Osteocyte (in vitro differentiated cells): Measurements from ENCODE around the gene STOX1. TPM values are rescaled to one million over a fixed set of nuclear protein-coding genes. Genes with fewer than 3 reads are reported as not detected.
"Not testable (repeated sequence)": the region's sequence is repeated elsewhere in the genome, so short reads cannot be mapped to it uniquely, and the experiment has no call there.

Experiments used
- DNase-seq: peaks from one replicate; pipeline ENCODE4 v3.0.0; 2021; ENCODE audit warnings: mixed read lengths; ENCODE audit not compliant: unreplicated experiment; ENCODE audit errors: extremely low spot score
- H3K27ac Mint-ChIP-seq: one replicate; pipeline ENCODE4 v1.8.0; 2021; ENCODE audit warnings: mild to moderate bottlenecking, mixed read lengths; ENCODE audit not compliant: unreplicated experiment
- H3K27me3 Mint-ChIP-seq: one replicate; pipeline ENCODE4 v1.8.0; 2021; ENCODE audit warnings: mixed read lengths; ENCODE audit not compliant: unreplicated experiment
- H3K36me3 Mint-ChIP-seq: one replicate; pipeline ENCODE4 v1.8.0; 2021; ENCODE audit warnings: mixed read lengths; ENCODE audit not compliant: unreplicated experiment
- H3K4me1 Mint-ChIP-seq: one replicate; pipeline ENCODE4 v1.8.0; 2021; ENCODE audit warnings: mixed read lengths; ENCODE audit not compliant: unreplicated experiment
- H3K4me3 Mint-ChIP-seq: one replicate; pipeline ENCODE4 v1.8.0; 2021; ENCODE audit warnings: mild to moderate bottlenecking, moderate library complexity, mixed read lengths; ENCODE audit not compliant: unreplicated experiment
- H3K9me3 Mint-ChIP-seq: one replicate; pipeline ENCODE4 v1.8.0; 2021; ENCODE audit warnings: mixed read lengths; ENCODE audit not compliant: unreplicated experiment
- CTCF ChIP-seq: fragments of 200-600 bp; sonication (generic); IDR thresholded peaks from 2 replicates; pipeline ENCODE4 v1.5.0; 2021; ENCODE audit warnings: antibody characterized with exemption, mild to moderate bottlenecking, moderate library complexity
- total RNA-seq: library from RNA; stranded (reverse); gene quantifications from 2 replicates; pipeline ENCODE4 v1.2.1, GENCODE V29; 2021

STOX1 gene
- total RNA-seq, 1 donor from 2014 or later = 1.3 TPM

DNA sequence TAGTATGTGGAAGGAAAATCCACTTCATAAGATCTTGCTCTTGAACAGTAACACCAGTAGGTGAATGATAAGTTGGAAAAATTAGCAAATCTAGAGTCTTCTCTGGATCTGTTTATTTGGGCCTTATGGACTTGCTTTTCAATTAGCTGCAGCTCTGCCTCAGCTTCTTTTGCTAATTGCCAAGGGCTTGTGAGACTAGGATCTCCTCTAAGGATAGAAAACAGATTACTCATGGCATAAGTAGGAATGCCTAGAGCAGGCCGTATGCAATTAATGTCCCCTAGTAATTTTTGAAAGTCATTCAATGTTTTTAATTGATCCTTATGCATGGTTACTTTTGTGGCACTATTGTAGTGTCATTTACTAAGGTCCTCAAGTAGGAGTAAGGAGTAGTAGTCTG, 37.3 kb downstream of the STOX1 start:
- no peak for TF ChIP-seq CTCF
- DNase-seq = no peak
- Mint-ChIP-seq H3K27ac (no peak overlapping the region), H3K4me3 (no peak overlapping the region), H3K4me1 (no peaks in the 10 kb centered on the region), H3K36me3 (peaks cover 18% of the 10 kb centered on the region), H3K27me3 (no peaks in the 10 kb centered on the region), H3K9me3 (peaks cover 32% of the 10 kb centered on the region)

- not testable (repeated sequence) for H3K27ac Mint-ChIP-seq, H3K36me3 Mint-ChIP-seq, H3K27me3 Mint-ChIP-seq, H3K4me3 Mint-ChIP-seq, DNase-seq, H3K9me3 Mint-ChIP-seq
- H3K4me1 Mint-ChIP-seq = peaks cover 28% of the 10 kb centered on the region
These were observed 40.8 kb downstream of the STOX1 start for GRCh38 chr10:68868173-68868572.

DNA sequence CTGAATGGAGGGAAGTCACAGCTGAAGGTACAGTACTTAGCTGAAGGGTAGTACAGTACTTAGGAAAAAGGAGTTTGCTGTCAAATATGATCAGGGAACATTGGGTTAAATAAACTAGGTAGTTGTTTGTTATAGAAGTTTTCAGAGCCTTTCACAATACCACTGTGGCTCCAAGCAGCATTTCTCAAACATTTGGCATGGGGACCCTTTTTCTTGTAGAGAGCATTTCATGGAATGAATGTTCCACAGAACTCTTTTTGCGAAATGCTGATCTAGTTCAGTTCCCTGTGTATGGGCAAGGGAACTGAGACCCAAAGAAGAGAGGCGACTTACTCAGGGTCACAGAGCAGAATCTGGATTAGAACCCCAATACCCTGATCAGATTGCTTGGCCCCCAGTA, 42.3 kb downstream of the STOX1 start:
- Mint-ChIP-seq H3K27ac (no peak overlapping the region), H3K36me3 (peaks cover 2% of the 10 kb centered on the region), H3K4me1 (peaks cover 28% of the 10 kb centered on the region), H3K4me3 (no peak overlapping the region), H3K27me3 (no peaks in the 10 kb centered on the region), H3K9me3 (peaks cover 6% of the 10 kb centered on the region)
- no peak for DNase-seq
- no peak for TF ChIP-seq CTCF

DNA sequence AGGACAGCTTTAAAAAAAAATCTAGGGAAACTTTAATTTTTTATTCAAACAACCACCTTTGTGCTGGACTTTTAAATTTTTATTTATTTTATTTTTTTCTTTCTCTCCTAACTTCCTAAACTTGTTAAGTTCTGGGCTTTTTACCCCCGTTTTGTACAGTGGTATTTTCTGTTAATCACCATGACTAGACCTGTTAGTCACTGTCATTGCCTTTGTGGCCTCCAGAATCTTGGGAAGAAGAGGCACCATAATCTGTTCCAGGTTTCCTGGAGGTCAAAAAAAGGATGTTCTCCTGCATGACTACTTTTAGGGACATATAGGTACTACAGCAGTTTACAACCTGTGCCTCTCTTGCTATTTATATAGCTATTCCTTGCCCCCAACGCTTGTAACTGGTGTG, 42.7 kb downstream of the STOX1 start:
- DNase-seq = no peak
- Mint-ChIP-seq H3K27me3 (no peaks in the 10 kb centered on the region), H3K4me3 (no peak overlapping the region), H3K27ac (no peak overlapping the region), H3K36me3 (peaks cover 2% of the 10 kb centered on the region), H3K9me3 (peaks cover 6% of the 10 kb centered on the region), H3K4me1 (peaks cover 28% of the 10 kb centered on the region)
- no peak for TF ChIP-seq CTCF

GRCh38 chr10:68870545-68871104, 43.3 kb downstream of the STOX1 start:
- peak overlapping the region; percentile 89 for H3K27ac Mint-ChIP-seq
- no peak overlapping the region for H3K4me3 Mint-ChIP-seq
- TF ChIP-seq CTCF = no peak
- peaks cover 2% of the 10 kb centered on the region for H3K36me3 Mint-ChIP-seq
- H3K9me3 Mint-ChIP-seq = peaks cover 6% of the 10 kb centered on the region
- H3K27me3 Mint-ChIP-seq = no peaks in the 10 kb centered on the region
- peaks cover 28% of the 10 kb centered on the region for H3K4me1 Mint-ChIP-seq
- DNase-seq = no peak
